HL-60 (cell line): ENCODE measurements around the gene CNST.

ENCODE experiments used
- SPI1 ChIP-seq: IDR thresholded peaks from 2 replicates; pipeline ENCODE4 v1.6.1; 2012; ENCODE audit warnings: low read depth, mild to moderate bottlenecking, borderline replicate concordance
- TF ChIP-seq, protein P1 (sequence below): IDR thresholded peaks from one replicate; pipeline ENCODE4 v1.5.1; 2011; ENCODE audit warnings: low read length, control low read depth, inconsistent platforms; ENCODE audit not compliant: insufficient read depth

- TF ChIP-seq, protein P1, sequence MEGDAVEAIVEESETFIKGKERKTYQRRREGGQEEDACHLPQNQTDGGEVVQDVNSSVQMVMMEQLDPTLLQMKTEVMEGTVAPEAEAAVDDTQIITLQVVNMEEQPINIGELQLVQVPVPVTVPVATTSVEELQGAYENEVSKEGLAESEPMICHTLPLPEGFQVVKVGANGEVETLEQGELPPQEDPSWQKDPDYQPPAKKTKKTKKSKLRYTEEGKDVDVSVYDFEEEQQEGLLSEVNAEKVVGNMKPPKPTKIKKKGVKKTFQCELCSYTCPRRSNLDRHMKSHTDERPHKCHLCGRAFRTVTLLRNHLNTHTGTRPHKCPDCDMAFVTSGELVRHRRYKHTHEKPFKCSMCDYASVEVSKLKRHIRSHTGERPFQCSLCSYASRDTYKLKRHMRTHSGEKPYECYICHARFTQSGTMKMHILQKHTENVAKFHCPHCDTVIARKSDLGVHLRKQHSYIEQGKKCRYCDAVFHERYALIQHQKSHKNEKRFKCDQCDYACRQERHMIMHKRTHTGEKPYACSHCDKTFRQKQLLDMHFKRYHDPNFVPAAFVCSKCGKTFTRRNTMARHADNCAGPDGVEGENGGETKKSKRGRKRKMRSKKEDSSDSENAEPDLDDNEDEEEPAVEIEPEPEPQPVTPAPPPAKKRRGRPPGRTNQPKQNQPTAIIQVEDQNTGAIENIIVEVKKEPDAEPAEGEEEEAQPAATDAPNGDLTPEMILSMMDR, result no peak
- no peak for TF ChIP-seq SPI1
These were observed 115.9 kb downstream of the CNST start for GRCh38 chr1:246681900-246682895.
